PC-9 (cell line): ENCODE results near the gene NTNG1. TPM values are rescaled to one million over a fixed set of nuclear protein-coding genes. Genes with fewer than 3 reads are reported as not detected.

ENCODE experiments used
- BruUV-seq: library from RNA; stranded (reverse); fragments of 400-500 nt; replicated peaks from 2 replicates; lab custom pipeline; 2021; lab: Mats Ljungman, UMichigan
- CTCF ChIA-PET: fragments of 300-600 bp; sonication (Branson Sonifier 250); formaldehyde crosslinking; loops from one replicate; lab custom pipeline; 2022; ENCODE audit warnings: antibody characterized with exemption; lab: Charles Lee
- POLR2A ChIA-PET: fragments of 300-600 bp; sonication (Branson Sonifier 250); formaldehyde crosslinking; loops from one replicate; lab custom pipeline; 2022; ENCODE audit warnings: antibody characterized with exemption; ENCODE audit not compliant: unreplicated experiment; lab: Charles Lee
- DNase-seq, 2 experiments: peaks; one replicate each; pipeline versions ENCODE4 v3.0.0 to v3.0.0-alpha.2; 2015 to 2022; ENCODE audit warnings: mixed read lengths in 1 of 2
- H2AFZ ChIP-seq: fragments of 200-600 bp; sonication (generic); 2 replicates; pipeline ENCODE4 v1.8.1; 2017; ENCODE audit warnings: antibody characterized with exemption
- H3F3A ChIP-seq: fragments of 200-600 bp; sonication (generic); 2 replicates; pipeline ENCODE4 v1.8.1; 2017; ENCODE audit warnings: antibody characterized with exemption, mild to moderate bottlenecking, low read depth; ENCODE audit not compliant: insufficient read depth
- H3K27ac ChIP-seq: fragments of 200-600 bp; sonication (generic); 2 replicates; pipeline ENCODE4 v1.6.1; 2016; ENCODE audit warnings: mixed run types
- H3K27me3 ChIP-seq: fragments of 200-600 bp; sonication (generic); 2 replicates; pipeline ENCODE4 v1.6.1; 2016; ENCODE audit warnings: low read depth, mixed run types; ENCODE audit not compliant: insufficient read depth
- H3K36me3 ChIP-seq: fragments of 200-600 bp; sonication (generic); 2 replicates; pipeline ENCODE4 v1.6.1; 2016; ENCODE audit warnings: low read depth, mixed run types
- H3K4me1 ChIP-seq: fragments of 200-600 bp; sonication (generic); replicated peaks from 2 replicates; pipeline ENCODE4 v1.6.1; 2016; ENCODE audit warnings: mixed run types; ENCODE audit not compliant: insufficient read depth
- H3K4me2 ChIP-seq: fragments of 200-600 bp; sonication (generic); 2 replicates; pipeline ENCODE4 v1.6.1; 2017; ENCODE audit warnings: mixed run types
- H3K4me3 ChIP-seq: fragments of 200-600 bp; sonication (generic); 2 replicates; pipeline ENCODE4 v1.6.1; 2016; ENCODE audit warnings: mixed run types
- H3K79me2 ChIP-seq: fragments of 200-600 bp; sonication (generic); 2 replicates; pipeline ENCODE4 v1.6.1; 2017; ENCODE audit warnings: low read depth, mixed run types
- H3K9me2 ChIP-seq: fragments of 200-600 bp; sonication (generic); 2 replicates; pipeline ENCODE4 v1.8.1; 2017; ENCODE audit warnings: mild to moderate bottlenecking; ENCODE audit not compliant: insufficient read depth
- H3K9me3 ChIP-seq: fragments of 200-600 bp; sonication (generic); 2 replicates; pipeline ENCODE4 v1.8.1; 2016; ENCODE audit warnings: low read depth; ENCODE audit not compliant: insufficient read depth
- H4K20me1 ChIP-seq: fragments of 200-600 bp; sonication (generic); 2 replicates; pipeline ENCODE4 v1.8.1; 2017; ENCODE audit not compliant: insufficient read depth
- EZH2 ChIP-seq: fragments of 200-600 bp; sonication (generic); IDR thresholded peaks from 2 replicates; pipeline ENCODE4 v1.8.0; 2017; ENCODE audit warnings: antibody characterized with exemption, low read depth
- intact Hi-C: fragments of 100-400 bp; cut with micrococcal nuclease; formaldehyde crosslinking; loops from one replicate; pipeline ENCODE4 v1.10.0; 2022; ENCODE audit not compliant: unreplicated experiment
- total RNA-seq: library from RNA; stranded (reverse); gene quantifications from 2 replicates; pipeline ENCODE4 v1.2.3, GENCODE V29; 2021
- TF ChIP-seq, protein P1 (sequence below): fragments of 200-600 bp; sonication (generic); conservative IDR thresholded peaks from 2 replicates; pipeline ENCODE4 v1.6.1; 2017; ENCODE audit warnings: mixed run types, antibody characterized with exemption, mild to moderate bottlenecking, moderate library complexity

Gene NTNG1
- total RNA-seq, 1 experiment from 2014 or later, result not detected

DNA sequence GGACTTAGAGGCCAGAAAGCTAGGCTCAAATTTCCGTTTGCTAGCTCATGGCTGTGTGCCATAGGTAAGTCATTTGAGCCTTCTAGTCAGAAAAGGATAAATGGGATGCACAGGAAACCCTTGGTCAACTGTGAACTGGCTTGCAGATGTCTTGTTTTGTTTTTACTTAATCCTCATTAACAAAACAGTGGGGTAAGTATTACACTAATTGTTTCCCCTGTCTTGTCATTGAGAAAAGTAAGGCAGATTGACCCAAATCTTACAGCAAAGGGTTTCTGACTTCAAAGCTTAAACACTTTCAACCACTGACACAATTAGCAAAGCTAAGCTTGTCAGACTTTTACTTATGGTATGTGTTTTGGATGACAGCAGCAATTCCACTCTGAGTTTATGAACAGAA lies 291.3 kb downstream of the NTNG1 start:
- Histone ChIP-seq H3K79me2 (no peaks in the 10 kb centered on the region), H3K4me2 (no peak overlapping the region), H3K9me3 (no peaks in the 10 kb centered on the region), H3K9me2 (no peaks in the 10 kb centered on the region), H3K27me3 (no peaks in the 10 kb centered on the region), H4K20me1 (no peaks in the 10 kb centered on the region), H3F3A (no peaks in the 10 kb centered on the region), H3K4me3 (no peak overlapping the region), H3K36me3 (no peaks in the 10 kb centered on the region), H2AFZ (no peak overlapping the region), H3K4me1 (no peaks in the 10 kb centered on the region), H3K27ac (no peak overlapping the region)
- intact Hi-C loops, result loop anchor here (10.0 kb wide), 1 partner anchor 93 kb away; no protein-coding TSS in a partner anchor
- TF ChIP-seq EZH2, result no peak
- TF ChIP-seq, protein P1, sequence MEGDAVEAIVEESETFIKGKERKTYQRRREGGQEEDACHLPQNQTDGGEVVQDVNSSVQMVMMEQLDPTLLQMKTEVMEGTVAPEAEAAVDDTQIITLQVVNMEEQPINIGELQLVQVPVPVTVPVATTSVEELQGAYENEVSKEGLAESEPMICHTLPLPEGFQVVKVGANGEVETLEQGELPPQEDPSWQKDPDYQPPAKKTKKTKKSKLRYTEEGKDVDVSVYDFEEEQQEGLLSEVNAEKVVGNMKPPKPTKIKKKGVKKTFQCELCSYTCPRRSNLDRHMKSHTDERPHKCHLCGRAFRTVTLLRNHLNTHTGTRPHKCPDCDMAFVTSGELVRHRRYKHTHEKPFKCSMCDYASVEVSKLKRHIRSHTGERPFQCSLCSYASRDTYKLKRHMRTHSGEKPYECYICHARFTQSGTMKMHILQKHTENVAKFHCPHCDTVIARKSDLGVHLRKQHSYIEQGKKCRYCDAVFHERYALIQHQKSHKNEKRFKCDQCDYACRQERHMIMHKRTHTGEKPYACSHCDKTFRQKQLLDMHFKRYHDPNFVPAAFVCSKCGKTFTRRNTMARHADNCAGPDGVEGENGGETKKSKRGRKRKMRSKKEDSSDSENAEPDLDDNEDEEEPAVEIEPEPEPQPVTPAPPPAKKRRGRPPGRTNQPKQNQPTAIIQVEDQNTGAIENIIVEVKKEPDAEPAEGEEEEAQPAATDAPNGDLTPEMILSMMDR, result no peak
- ChIA-PET CTCF (interaction anchor here (0.6 kb wide), 1 partner anchor 314 kb away, joined by 3 read pairs; no protein-coding TSS in a partner anchor), POLR2A (interaction anchor here (0.7 kb wide), 1 partner anchor 316 kb away, joined by 4 read pairs; no protein-coding TSS in a partner anchor)
- DNase-seq, result no peak
- no TSS peak for BruUV-seq

DNA sequence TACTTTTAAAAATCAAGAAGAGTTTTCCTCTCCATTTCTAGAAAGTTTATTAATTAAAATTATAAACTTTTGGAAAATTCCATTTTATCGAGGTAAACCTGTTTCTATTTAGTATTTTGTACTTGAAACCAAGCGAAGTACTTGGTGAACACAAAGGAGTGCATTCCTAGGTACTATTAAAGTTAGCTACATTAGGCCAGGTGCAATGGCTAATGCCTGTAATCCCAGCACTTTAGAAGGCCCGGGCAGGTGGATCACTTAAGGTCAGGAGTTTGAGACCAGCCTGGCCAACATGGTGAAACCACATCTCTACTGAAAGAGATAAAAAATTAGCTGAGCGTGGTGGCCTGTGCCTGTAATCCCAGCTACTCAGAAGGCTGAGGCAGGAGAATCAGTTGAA lies 292.2 kb downstream of the NTNG1 start:
- H3K9me2 ChIP-seq, result no peaks in the 10 kb centered on the region
- no peaks in the 10 kb centered on the region for H4K20me1 ChIP-seq
- no peaks in the 10 kb centered on the region for H3K4me1 ChIP-seq
- POLR2A ChIA-PET, result no interaction called here
- no peaks in the 10 kb centered on the region for H3K79me2 ChIP-seq
- no peaks in the 10 kb centered on the region for H3K36me3 ChIP-seq
- no peak for TF ChIP-seq EZH2
- TF ChIP-seq, protein P1, result no peak
- H3K4me3 ChIP-seq, result no peak overlapping the region
- no peak overlapping the region for H3K4me2 ChIP-seq
- CTCF ChIA-PET, result interaction anchor here (0.6 kb wide), 1 partner anchor 1290 kb away, joined by 3 read pairs; no protein-coding TSS in a partner anchor
- H2AFZ ChIP-seq, result no peak overlapping the region
- no peak overlapping the region for H3K27ac ChIP-seq
- DNase-seq, result no peak
- no peaks in the 10 kb centered on the region for H3F3A ChIP-seq
- H3K27me3 ChIP-seq, result no peaks in the 10 kb centered on the region
- intact Hi-C loops, result loop anchor here (10.0 kb wide), 1 partner anchor 92 kb away; no protein-coding TSS in a partner anchor
- H3K9me3 ChIP-seq, result no peaks in the 10 kb centered on the region
- no TSS peak for BruUV-seq

DNA sequence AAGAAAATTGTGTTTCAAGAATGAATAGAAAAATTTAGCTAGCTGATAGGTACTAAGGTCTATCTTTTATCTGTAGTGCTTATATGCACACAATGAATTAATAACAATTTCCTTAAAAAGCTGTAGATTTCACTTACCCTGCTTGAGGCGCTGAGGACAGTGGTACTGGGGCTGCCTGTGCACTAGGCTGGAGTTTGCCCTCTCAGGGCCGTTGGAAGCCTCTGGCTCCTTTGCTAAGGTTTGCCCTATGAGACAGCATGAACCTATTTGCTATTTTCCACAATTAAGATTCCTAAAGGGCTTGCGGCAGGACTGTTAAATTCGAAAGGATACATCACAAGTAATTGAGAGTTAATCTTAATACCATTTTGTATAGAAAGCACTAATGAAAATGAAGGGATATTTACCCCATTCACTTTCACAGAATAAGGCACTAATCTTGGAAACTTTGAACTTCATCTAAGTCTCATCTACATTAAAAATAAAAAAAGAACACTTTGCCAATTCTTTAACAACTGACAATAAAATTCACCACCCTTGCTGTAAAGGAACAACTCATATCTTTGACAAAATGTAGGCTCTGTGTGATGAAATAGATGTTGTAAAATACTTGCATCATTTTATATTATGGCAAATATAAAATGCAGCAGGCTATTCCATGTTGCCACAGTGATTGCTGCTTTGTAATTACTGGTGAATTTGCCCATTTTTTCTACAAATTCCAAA lies 293.0 kb downstream of the NTNG1 start:
- Histone ChIP-seq H3K9me3 (no peaks in the 10 kb centered on the region), H3K4me2 (no peak overlapping the region), H2AFZ (no peak overlapping the region), H3K4me3 (no peak overlapping the region), H3K36me3 (no peaks in the 10 kb centered on the region), H3F3A (no peaks in the 10 kb centered on the region), H3K27me3 (no peaks in the 10 kb centered on the region), H3K4me1 (no peaks in the 10 kb centered on the region), H3K79me2 (no peaks in the 10 kb centered on the region), H3K9me2 (no peaks in the 10 kb centered on the region), H4K20me1 (no peaks in the 10 kb centered on the region), H3K27ac (no peak overlapping the region)
- DNase-seq, result no peak
- ChIA-PET CTCF (interaction anchor here (0.6 kb wide), 1 partner anchor 1289 kb away, joined by 3 read pairs; no protein-coding TSS in a partner anchor), POLR2A (no interaction called here)
- intact Hi-C loops, result loop anchor here (10.0 kb wide), 1 partner anchor 91 kb away; no protein-coding TSS in a partner anchor
- TF ChIP-seq, protein P1, result no peak
- no peak for TF ChIP-seq EZH2
- BruUV-seq, result no TSS peak
